Left ventricle myocardium inferior (tissue), 1 donor: Measurements from ENCODE around the gene BRF1. TPM values are rescaled to one million over a fixed set of nuclear protein-coding genes. Genes with fewer than 3 reads are reported as not detected.

Experiments used
- DNase-seq: peaks from one replicate; pipeline ENCODE4 v3.0.0-alpha.2; 2020
- H3K27ac ChIP-seq: fragments of 200-600 bp; replicated peaks from 2 replicates; pipeline ENCODE4 v1.8.0; 2021
- H3K27me3 ChIP-seq: fragments of 200-600 bp; 2 replicates; pipeline ENCODE4 v1.8.0; 2021; ENCODE audit warnings: low read depth
- H3K36me3 ChIP-seq: fragments of 200-600 bp; 2 replicates; pipeline ENCODE4 v1.8.0; 2021
- H3K4me1 ChIP-seq: fragments of 200-600 bp; 2 replicates; pipeline ENCODE4 v1.8.0; 2021
- H3K4me3 ChIP-seq: fragments of 200-600 bp; 2 replicates; pipeline ENCODE4 v1.8.0; 2021; ENCODE audit warnings: mild to moderate bottlenecking, moderate library complexity
- H3K9me3 ChIP-seq: fragments of 200-600 bp; replicated peaks from 2 replicates; pipeline ENCODE4 v1.8.0; 2021
- CTCF ChIP-seq: fragments of 200-600 bp; IDR thresholded peaks from 2 replicates; pipeline ENCODE4 v1.8.0; 2021; ENCODE audit warnings: antibody characterized with exemption, mild to moderate bottlenecking, borderline replicate concordance
- intact Hi-C: fragments of 100-400 bp; cut with micrococcal nuclease; formaldehyde crosslinking; loops from one replicate; pipeline ENCODE4 v1.11.0; 2022
- total RNA-seq: library from RNA; stranded (reverse); fragmentation: NEBNext Ultra II Directional; extraction: Animal tissue kit (Norgen Biotek cat#: 25700); gene quantifications from one replicate; pipeline ENCODE4 v1.2.1, GENCODE V29; 2021
- donor health status: DM: no; HTN: yes; CAD: no; lungs with severe emphysema.

Gene BRF1
- total RNA-seq, 1 donor from 2014 or later, result 19.8 TPM

DNA sequence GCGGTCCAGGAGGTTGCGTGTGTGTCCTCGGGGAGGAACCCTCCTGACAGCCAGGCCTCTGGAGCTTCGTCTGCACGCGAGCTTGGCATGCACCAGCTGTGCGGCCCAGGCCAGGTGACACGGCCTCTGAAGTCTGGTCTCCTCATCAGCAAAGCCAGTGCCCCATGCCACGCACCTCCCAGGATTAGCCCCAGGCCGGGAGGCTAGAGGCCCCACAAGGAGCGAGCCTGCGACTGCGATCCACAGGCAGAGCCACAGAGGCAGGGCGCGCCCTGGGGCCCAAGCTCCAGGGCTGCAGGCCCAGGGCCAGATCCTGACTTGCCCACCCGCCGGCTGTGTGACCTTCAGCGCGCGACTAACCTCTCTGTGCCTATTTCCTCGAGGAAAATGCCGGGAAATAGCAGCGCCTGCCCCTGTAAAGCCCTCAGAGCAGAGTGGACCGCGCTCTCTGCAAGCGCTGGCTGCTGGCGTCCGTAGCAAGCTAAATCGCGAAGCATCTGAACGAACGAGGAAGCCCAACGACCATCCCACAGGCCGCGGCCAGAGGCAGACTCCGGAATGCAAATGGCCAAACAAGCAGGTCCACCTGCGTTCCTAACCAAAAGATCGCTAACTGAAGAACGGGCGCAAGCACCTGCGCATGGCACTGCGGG lies 53.0 kb downstream of the BRF1 start:
- Histone ChIP-seq H3K27me3 (no peaks in the 10 kb centered on the region), H3K4me3 (peak overlapping the region; percentile 73), H3K27ac (peak overlapping the region; percentile 98), H3K36me3 (peaks cover 47% of the 10 kb centered on the region), H3K4me1 (peaks cover 40% of the 10 kb centered on the region), H3K9me3 (no peaks in the 10 kb centered on the region)
- no peak for DNase-seq
- intact Hi-C loops, result no loop called here
- no peak for TF ChIP-seq CTCF

DNA sequence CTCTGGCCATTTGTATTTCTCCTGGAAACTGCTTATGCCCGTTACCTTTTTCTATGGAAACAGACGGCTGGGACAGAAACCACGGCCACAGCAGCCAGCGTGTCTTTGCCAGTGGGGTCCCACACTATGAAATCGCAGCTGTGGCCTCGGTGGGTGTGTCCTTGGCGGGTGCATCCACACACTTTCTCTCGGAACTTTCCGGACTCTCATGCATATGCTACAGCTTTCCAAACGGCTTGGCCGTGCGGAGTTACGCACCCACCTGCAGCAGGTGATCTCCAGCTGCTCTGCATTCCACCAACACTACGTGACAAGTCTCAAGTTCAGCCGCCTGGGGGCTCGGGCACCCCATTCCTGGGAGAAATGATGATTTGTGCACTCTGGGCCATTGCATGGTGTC lies 53.8 kb downstream of the BRF1 start:
- no peak overlapping the region for H3K4me3 ChIP-seq
- DNase-seq, result no peak
- intact Hi-C loops, result no loop called here
- peaks cover 39% of the 10 kb centered on the region for H3K36me3 ChIP-seq
- peaks cover 40% of the 10 kb centered on the region for H3K4me1 ChIP-seq
- no peaks in the 10 kb centered on the region for H3K9me3 ChIP-seq
- no peak overlapping the region for H3K27ac ChIP-seq
- TF ChIP-seq CTCF, result no peak
- no peaks in the 10 kb centered on the region for H3K27me3 ChIP-seq

DNA sequence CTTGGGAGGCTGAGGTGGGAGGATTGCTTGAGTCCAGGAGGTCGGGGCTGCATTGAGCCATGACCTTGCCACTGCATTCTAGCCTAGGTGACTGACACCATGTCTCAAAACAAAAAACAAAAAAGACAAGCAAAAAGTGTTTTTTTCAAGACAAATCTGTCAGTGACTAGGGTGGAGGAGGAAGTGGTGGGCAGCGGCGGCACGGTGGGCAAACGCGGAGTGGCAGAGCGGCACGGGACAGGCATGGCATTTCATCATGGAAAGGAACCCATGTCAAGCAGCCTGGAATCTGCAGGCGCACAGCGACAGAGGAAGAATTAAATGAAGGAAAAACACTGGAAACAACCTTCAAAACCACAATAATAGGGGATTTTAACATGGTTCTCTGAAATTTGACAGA lies 56.5 kb downstream of the BRF1 start:
- Histone ChIP-seq H3K27ac (no peak overlapping the region), H3K36me3 (peaks cover 28% of the 10 kb centered on the region), H3K4me3 (no peak overlapping the region), H3K9me3 (no peaks in the 10 kb centered on the region), H3K27me3 (no peaks in the 10 kb centered on the region), H3K4me1 (peaks cover 25% of the 10 kb centered on the region)
- intact Hi-C loops, result no loop called here
- TF ChIP-seq CTCF, result no peak
- no peak for DNase-seq

GRCh38 chr14:105241641-105242040 lies 59.2 kb downstream of the BRF1 start:
- peaks cover 24% of the 10 kb centered on the region for H3K36me3 ChIP-seq
- no peak overlapping the region for H3K4me3 ChIP-seq
- no peak for TF ChIP-seq CTCF
- H3K27me3 ChIP-seq, result no peaks in the 10 kb centered on the region
- H3K27ac ChIP-seq, result no peak overlapping the region
- peaks cover 4% of the 10 kb centered on the region for H3K4me1 ChIP-seq
- intact Hi-C loops, result no loop called here
- H3K9me3 ChIP-seq, result no peaks in the 10 kb centered on the region
- DNase-seq, result no peak

- peaks cover 4% of the 10 kb centered on the region for H3K4me1 ChIP-seq
- DNase-seq, result no peak
- H3K27me3 ChIP-seq, result no peaks in the 10 kb centered on the region
Measured at GRCh38 chr14:105240811-105241576, 59.8 kb downstream of the BRF1 start.

More at GRCh38 chr14:105240811-105241576, 59.8 kb downstream of the BRF1 start:
- intact Hi-C loops, result no loop called here
- TF ChIP-seq CTCF, result no peak
- Histone ChIP-seq H3K4me3 (no peak overlapping the region), H3K27ac (no peak overlapping the region), H3K36me3 (peaks cover 24% of the 10 kb centered on the region), H3K9me3 (no peaks in the 10 kb centered on the region)
